ENCODE data around the gene RGS2. TPM values are rescaled to one million over a fixed set of nuclear protein-coding genes. Genes with fewer than 3 reads are reported as not detected.

Gene RGS2
- total and polyA plus RNA-seq, 2 experiments from 2014 or later = 196 to 283 TPM

GRCh38 chr1:192860478-192861185 is 51.8 kb downstream of the RGS2 start:
- H3K79me2 ChIP-seq = no peaks in the 10 kb centered on the region
- H3K4me3 ChIP-seq = no peak overlapping the region
- no peaks in the 10 kb centered on the region for H3K9me3 ChIP-seq (ENCODE audit: low read depth)
- H4K20me1 ChIP-seq (ENCODE audit: insufficient read depth, poor library complexity, severe bottlenecking) = no peaks in the 10 kb centered on the region
- WGBS (ENCODE audit: low lambda C conversion rate, missing lambda C conversion rate) = 80% methylated on average over 5 of the region's 5 CpGs
- H3K4me1 ChIP-seq (ENCODE audit: insufficient read depth) = no peaks in the 10 kb centered on the region
- H3K9me2 ChIP-seq (replicated peaks; ENCODE audit: insufficient read depth) = no peaks in the 10 kb centered on the region
- H3K36me3 ChIP-seq (replicated peaks; ENCODE audit: insufficient read depth, low read depth) = no peaks in the 10 kb centered on the region
- H3K27ac ChIP-seq = no peak overlapping the region
- TF ChIP-seq CTCF (IDR thresholded peaks at IDR 0.05; ENCODE audit: poor library complexity) (no peak), EZH2 (IDR thresholded peaks at IDR 0.05; ENCODE audit: borderline replicate concordance) (no peak), EZH2phosphoT487 (IDR thresholded peaks at IDR 0.05; ENCODE audit: low read depth, severe bottlenecking, unreplicated experiment) (no peak)
- DNase-seq (ENCODE audit: low spot score) = no peak
- H3K27me3 ChIP-seq = no peaks in the 10 kb centered on the region
- no peak overlapping the region for H2AFZ ChIP-seq
- no peak overlapping the region for H3K4me2 ChIP-seq

GRCh38 chr1:192861860-192862259 is 53.0 kb downstream of the RGS2 start:
- H3K4me3 ChIP-seq = no peak overlapping the region
- H3K27ac ChIP-seq = no peak overlapping the region
- 53% methylated on average over 4 of the region's 4 CpGs for WGBS (ENCODE audit: low lambda C conversion rate, missing lambda C conversion rate)
- no peak overlapping the region for H2AFZ ChIP-seq
- H3K9me2 ChIP-seq (replicated peaks; ENCODE audit: insufficient read depth) = no peaks in the 10 kb centered on the region
- H3K9me3 ChIP-seq (ENCODE audit: low read depth) = no peaks in the 10 kb centered on the region
- H4K20me1 ChIP-seq (ENCODE audit: insufficient read depth, poor library complexity, severe bottlenecking) = no peaks in the 10 kb centered on the region
- no peaks in the 10 kb centered on the region for H3K27me3 ChIP-seq
- H3K36me3 ChIP-seq (replicated peaks; ENCODE audit: insufficient read depth, low read depth) = no peaks in the 10 kb centered on the region
- TF ChIP-seq CTCF (IDR thresholded peaks at IDR 0.05; ENCODE audit: poor library complexity) (no peak), EZH2phosphoT487 (IDR thresholded peaks at IDR 0.05; ENCODE audit: low read depth, severe bottlenecking, unreplicated experiment) (no peak), EZH2 (IDR thresholded peaks at IDR 0.05; ENCODE audit: borderline replicate concordance) (no peak)
- no peak overlapping the region for H3K4me2 ChIP-seq
- no peaks in the 10 kb centered on the region for H3K79me2 ChIP-seq
- no peak for DNase-seq (ENCODE audit: low spot score)
- no peaks in the 10 kb centered on the region for H3K4me1 ChIP-seq (ENCODE audit: insufficient read depth)

Other genes with a start within 250 kb of the RGS2 start
- 4.8 and 9.8 TPM in 2 replicates for gene RGS1, start 233.3 kb upstream of the RGS2 start, total RNA-seq
- gene RGS1, start 233.3 kb upstream of the RGS2 start, polyA plus RNA-seq = 4.0 and 5.6 TPM in 2 replicates
- gene RGS13, start 172.9 kb upstream of the RGS2 start, total RNA-seq = 3.3 and 4.4 TPM in 2 replicates
- 1.1 and 2.7 TPM in 2 replicates for gene RGS13, start 172.9 kb upstream of the RGS2 start, polyA plus RNA-seq

Measured in hepatocyte (in vitro differentiated cells).